Mammary epithelial cell (primary cell): ENCODE measurements around the gene AADACL4.

ENCODE experiments used
- EZH2 ChIP-seq: IDR thresholded peaks from 2 replicates; pipeline ENCODE4 v1.6.1; 2012; ENCODE audit warnings: low read length, inconsistent platforms, borderline replicate concordance
- TF ChIP-seq, protein P1 (sequence below), 2 donors: IDR thresholded peaks in 1 of 2; conservative IDR thresholded peaks in 1 of 2; 2 replicates each; pipeline ENCODE4 v1.5.1; 2011 to 2012; ENCODE audit warnings: inconsistent platforms in 2 of 2, low read length in 2 of 2, mild to moderate bottlenecking in 2 of 2, control low read depth in 1 of 2, low read depth in 1 of 2; ENCODE audit not compliant: insufficient read depth in 1 of 2; ENCODE audit errors: extremely low read depth in 1 of 2

DNA sequence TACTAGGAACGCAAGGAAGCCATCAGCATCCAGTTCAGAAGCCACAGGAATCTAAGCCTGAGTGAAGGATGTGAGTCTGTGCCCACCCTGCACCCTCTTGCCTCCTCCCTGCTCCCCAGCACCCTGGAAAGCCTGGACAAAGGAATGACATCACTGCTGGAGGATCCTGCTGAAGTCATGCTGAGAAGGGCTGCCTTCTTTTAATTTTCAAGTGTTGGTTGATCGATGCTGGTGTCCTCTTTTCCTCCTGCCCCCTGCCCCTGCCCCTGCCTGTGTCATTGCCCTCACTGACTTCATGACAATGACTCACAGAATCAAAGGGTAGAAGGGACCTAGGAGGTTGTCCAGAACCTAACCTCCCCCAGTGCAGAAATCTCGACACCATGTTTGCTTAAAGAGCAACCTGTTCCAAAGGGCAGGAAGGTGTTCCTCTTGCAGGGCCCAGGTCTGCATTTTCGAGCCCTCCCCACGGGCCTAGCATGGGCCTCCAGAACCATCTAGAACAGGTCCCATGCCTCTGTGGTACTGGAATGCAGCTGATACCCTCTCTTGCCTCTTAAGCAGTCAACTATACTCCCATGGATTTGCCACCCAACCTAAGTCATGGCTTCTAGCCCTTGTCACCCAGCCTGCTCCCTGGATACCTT, 35.5 kb upstream of the AADACL4 start:
- TF ChIP-seq, protein P1, sequence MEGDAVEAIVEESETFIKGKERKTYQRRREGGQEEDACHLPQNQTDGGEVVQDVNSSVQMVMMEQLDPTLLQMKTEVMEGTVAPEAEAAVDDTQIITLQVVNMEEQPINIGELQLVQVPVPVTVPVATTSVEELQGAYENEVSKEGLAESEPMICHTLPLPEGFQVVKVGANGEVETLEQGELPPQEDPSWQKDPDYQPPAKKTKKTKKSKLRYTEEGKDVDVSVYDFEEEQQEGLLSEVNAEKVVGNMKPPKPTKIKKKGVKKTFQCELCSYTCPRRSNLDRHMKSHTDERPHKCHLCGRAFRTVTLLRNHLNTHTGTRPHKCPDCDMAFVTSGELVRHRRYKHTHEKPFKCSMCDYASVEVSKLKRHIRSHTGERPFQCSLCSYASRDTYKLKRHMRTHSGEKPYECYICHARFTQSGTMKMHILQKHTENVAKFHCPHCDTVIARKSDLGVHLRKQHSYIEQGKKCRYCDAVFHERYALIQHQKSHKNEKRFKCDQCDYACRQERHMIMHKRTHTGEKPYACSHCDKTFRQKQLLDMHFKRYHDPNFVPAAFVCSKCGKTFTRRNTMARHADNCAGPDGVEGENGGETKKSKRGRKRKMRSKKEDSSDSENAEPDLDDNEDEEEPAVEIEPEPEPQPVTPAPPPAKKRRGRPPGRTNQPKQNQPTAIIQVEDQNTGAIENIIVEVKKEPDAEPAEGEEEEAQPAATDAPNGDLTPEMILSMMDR (conservative IDR thresholded peaks at IDR 0.05 in 1 of 2, IDR thresholded peaks at IDR 0.05 in 1 of 2; ENCODE audit: extremely low read depth in 1 of 2, insufficient read depth in 1 of 2, low read depth in 1 of 2, low read length in 2 of 2) = no peak
- no peak for TF ChIP-seq EZH2
